HL-60 (cell line): ENCODE data around the gene ITPRIPL2.

Source experiments
- DNase-seq, 2 experiments: peaks; one replicate each; pipeline ENCODE4 v3.0.0-alpha.2; 2010 to 2020; ENCODE audit warnings: low read depth in 1 of 2, low spot score in 1 of 2
- H3K27ac ChIP-seq: fragments of 250-450 bp; sonication (Bioruptor Pico); replicated peaks from 2 replicates; pipeline ENCODE4 v1.5.1; 2020; ENCODE audit warnings: mild to moderate bottlenecking, moderate library complexity
- H3K27me3 ChIP-seq: fragments of 250-450 bp; sonication (Bioruptor Pico); 2 replicates; pipeline ENCODE4 v1.5.1; 2021; ENCODE audit warnings: mild to moderate bottlenecking, moderate library complexity; ENCODE audit not compliant: insufficient read depth, poor library complexity, severe bottlenecking
- H3K4me3 ChIP-seq: replicated peaks from 2 replicates; pipeline ENCODE4 v1.5.1; 2011; ENCODE audit warnings: mild to moderate bottlenecking, control low read depth, low read length; ENCODE audit not compliant: insufficient read depth
- GABPA ChIP-seq: IDR thresholded peaks from 2 replicates; pipeline ENCODE4 v1.6.1; 2012; ENCODE audit warnings: low read depth
- POLR2AphosphoS5 ChIP-seq: IDR thresholded peaks from 2 replicates; pipeline ENCODE4 v1.6.1; 2012; ENCODE audit warnings: low read depth
- SPI1 ChIP-seq: IDR thresholded peaks from 2 replicates; pipeline ENCODE4 v1.6.1; 2012; ENCODE audit warnings: low read depth, mild to moderate bottlenecking, borderline replicate concordance
- TF ChIP-seq, protein P1 (sequence below): IDR thresholded peaks from 2 replicates; pipeline ENCODE4 v1.6.1; 2012; ENCODE audit warnings: low read depth; ENCODE audit not compliant: insufficient replicate concordance
- TF ChIP-seq, protein P2 (sequence below): IDR thresholded peaks from one replicate; pipeline ENCODE4 v1.5.1; 2011; ENCODE audit warnings: low read length, control low read depth, inconsistent platforms; ENCODE audit not compliant: insufficient read depth

Gene ITPRIPL2

GRCh38 chr16:19105891-19106624, 7.7 kb upstream of the ITPRIPL2 start:
- no peak overlapping the region for H3K27ac ChIP-seq
- no peak for DNase-seq
- H3K27me3 ChIP-seq: no peaks in the 10 kb centered on the region
- no peak for TF ChIP-seq SPI1
- TF ChIP-seq, protein P1, sequence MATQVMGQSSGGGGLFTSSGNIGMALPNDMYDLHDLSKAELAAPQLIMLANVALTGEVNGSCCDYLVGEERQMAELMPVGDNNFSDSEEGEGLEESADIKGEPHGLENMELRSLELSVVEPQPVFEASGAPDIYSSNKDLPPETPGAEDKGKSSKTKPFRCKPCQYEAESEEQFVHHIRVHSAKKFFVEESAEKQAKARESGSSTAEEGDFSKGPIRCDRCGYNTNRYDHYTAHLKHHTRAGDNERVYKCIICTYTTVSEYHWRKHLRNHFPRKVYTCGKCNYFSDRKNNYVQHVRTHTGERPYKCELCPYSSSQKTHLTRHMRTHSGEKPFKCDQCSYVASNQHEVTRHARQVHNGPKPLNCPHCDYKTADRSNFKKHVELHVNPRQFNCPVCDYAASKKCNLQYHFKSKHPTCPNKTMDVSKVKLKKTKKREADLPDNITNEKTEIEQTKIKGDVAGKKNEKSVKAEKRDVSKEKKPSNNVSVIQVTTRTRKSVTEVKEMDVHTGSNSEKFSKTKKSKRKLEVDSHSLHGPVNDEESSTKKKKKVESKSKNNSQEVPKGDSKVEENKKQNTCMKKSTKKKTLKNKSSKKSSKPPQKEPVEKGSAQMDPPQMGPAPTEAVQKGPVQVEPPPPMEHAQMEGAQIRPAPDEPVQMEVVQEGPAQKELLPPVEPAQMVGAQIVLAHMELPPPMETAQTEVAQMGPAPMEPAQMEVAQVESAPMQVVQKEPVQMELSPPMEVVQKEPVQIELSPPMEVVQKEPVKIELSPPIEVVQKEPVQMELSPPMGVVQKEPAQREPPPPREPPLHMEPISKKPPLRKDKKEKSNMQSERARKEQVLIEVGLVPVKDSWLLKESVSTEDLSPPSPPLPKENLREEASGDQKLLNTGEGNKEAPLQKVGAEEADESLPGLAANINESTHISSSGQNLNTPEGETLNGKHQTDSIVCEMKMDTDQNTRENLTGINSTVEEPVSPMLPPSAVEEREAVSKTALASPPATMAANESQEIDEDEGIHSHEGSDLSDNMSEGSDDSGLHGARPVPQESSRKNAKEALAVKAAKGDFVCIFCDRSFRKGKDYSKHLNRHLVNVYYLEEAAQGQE: no peak
- no peak for TF ChIP-seq GABPA
- TF ChIP-seq, protein P2, sequence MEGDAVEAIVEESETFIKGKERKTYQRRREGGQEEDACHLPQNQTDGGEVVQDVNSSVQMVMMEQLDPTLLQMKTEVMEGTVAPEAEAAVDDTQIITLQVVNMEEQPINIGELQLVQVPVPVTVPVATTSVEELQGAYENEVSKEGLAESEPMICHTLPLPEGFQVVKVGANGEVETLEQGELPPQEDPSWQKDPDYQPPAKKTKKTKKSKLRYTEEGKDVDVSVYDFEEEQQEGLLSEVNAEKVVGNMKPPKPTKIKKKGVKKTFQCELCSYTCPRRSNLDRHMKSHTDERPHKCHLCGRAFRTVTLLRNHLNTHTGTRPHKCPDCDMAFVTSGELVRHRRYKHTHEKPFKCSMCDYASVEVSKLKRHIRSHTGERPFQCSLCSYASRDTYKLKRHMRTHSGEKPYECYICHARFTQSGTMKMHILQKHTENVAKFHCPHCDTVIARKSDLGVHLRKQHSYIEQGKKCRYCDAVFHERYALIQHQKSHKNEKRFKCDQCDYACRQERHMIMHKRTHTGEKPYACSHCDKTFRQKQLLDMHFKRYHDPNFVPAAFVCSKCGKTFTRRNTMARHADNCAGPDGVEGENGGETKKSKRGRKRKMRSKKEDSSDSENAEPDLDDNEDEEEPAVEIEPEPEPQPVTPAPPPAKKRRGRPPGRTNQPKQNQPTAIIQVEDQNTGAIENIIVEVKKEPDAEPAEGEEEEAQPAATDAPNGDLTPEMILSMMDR: no peak
- no peak for TF ChIP-seq POLR2AphosphoS5
- no peak overlapping the region for H3K4me3 ChIP-seq

DNA sequence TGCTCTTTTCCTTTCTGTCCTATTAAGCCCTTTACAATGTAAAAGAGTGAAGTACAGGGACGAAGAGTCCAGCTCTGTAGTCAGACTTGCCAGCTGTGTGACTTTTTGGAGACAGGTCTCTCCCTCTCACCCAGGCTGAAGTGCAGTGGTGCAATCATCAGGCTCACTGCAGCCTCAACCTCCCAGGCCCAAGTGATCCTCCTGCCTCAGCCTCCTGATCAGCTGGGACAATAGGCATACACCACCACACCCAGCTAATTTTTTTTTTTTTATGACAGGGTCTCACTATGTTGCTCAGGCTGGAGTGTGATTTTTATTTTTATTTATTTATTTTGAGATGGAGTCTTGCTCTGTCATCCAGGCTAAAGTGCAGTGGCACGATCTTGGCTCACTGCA, 7.1 kb upstream of the ITPRIPL2 start:
- TF ChIP-seq, protein P2: no peak
- no peak for TF ChIP-seq POLR2AphosphoS5
- TF ChIP-seq SPI1: no peak
- no peak for TF ChIP-seq GABPA
- TF ChIP-seq, protein P1: no peak
- Histone ChIP-seq H3K27ac (no peak overlapping the region), H3K27me3 (no peaks in the 10 kb centered on the region), H3K4me3 (no peak overlapping the region)
- DNase-seq: no peak

GRCh38 chr16:19108409-19109287, 5.1 kb upstream of the ITPRIPL2 start:
- no peak for DNase-seq
- Histone ChIP-seq H3K27ac (no peak overlapping the region), H3K4me3 (no peak overlapping the region), H3K27me3 (peaks cover 2% of the 10 kb centered on the region)
- TF ChIP-seq GABPA: no peak
- TF ChIP-seq, protein P2: no peak
- no peak for TF ChIP-seq POLR2AphosphoS5
- TF ChIP-seq SPI1: no peak
- TF ChIP-seq, protein P1: no peak
